ENCODE data around the gene DDX5.

The DDX5 gene

DNA sequence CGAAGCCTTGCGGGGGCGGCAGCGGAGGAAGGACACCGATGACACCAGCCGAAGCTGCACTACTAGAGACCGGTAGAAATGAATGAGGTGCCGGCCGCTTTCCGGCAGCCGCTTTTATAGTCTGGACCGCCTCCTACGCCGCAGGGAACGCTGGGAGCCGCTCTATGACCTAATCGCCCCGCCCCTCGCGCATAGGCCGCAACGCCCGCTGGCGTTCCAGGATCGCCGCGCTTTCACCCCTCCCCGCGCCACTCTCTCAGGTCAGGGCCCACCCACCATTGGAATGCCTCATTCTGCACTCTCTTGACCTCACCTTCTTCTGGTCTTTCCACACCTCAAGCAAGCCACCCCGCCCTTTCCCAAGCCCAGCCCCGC, at the start of gene DDX5:
Gene DDX5, minus strand, starts transcription at position 89 of the 375 bp plus-strand sequence. CDS start 170 bp downstream, outside the sequence.
- no peak for TF ChIP-seq JUND (IDR thresholded peaks at IDR 0.05; ENCODE audit: low read depth)
- DNase-seq (ENCODE audit: low read depth in 1 of 2, low spot score in 1 of 2) = peak; percentile 92 to 100
- in situ Hi-C loops (cut with HindIII; ENCODE audit: low pct_unique_long_range_greater_than_20kb, low sequenced_read_pairs) = no loop called here

DNA sequence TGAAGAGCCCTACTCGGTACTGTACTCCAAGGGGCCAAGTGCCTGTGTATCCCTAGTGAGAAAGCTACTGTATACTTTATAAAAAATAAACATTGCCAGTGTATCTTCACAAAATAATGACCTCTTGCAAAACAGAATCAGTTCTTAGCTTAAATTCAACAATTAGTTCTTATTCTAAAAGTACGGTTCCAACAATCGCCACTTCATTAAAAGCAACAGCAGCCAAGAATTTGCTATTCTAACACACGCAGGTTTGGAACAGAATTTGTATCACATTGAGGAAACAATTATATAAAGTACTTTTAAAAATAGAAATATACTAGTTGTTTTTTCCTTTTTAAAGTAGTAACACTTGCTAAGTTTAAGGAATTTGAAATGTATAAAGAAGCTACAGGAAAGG, 49.2 kb upstream of the DDX5 start:
- in situ Hi-C loops (cut with HindIII; ENCODE audit: low pct_unique_long_range_greater_than_20kb, low sequenced_read_pairs) = no loop called here
- no peak for TF ChIP-seq JUND (IDR thresholded peaks at IDR 0.05; ENCODE audit: low read depth)
- DNase-seq (ENCODE audit: low read depth in 1 of 2, low spot score in 1 of 2) = no peak

DNA sequence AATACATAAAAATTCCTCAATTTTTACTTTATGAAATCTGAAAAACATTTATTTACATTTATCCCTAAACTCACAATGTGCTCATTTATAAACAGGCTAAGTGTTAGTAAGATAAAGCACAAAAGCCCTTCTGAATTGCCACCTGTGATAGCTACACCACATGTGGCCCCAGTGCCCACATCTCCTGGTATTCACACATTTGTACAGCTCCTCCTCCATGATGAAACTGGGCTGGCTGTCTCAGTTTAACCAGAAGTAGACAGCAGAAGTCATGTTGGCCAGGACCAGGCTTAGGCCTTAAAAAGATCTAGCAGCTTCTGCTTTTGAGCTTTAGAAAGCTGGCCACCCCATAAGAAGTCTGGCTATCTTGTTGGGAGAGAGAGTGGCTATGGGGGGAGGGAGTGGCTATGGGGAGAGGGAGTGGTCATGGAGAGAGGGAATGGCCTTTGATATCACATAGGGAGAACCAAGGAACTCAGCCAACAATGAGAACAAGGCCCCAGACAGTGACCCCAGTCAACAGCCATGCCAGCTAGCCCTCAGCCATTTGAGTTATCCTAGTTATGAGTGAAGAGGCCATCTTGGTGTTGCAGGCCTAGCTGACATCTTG, 48.0 kb upstream of the DDX5 start:
- TF ChIP-seq JUND (IDR thresholded peaks at IDR 0.05; ENCODE audit: low read depth) = no peak
- in situ Hi-C loops (cut with HindIII; ENCODE audit: low pct_unique_long_range_greater_than_20kb, low sequenced_read_pairs) = no loop called here
- no peak for DNase-seq (ENCODE audit: low read depth in 1 of 2, low spot score in 1 of 2)

- in situ Hi-C loops (cut with HindIII; ENCODE audit: low pct_unique_long_range_greater_than_20kb, low sequenced_read_pairs) = no loop called here
- DNase-seq (ENCODE audit: low read depth in 1 of 2, low spot score in 1 of 2) = no peak
- TF ChIP-seq JUND (IDR thresholded peaks at IDR 0.05; ENCODE audit: low read depth) = no peak
Observed at GRCh38 chr17:64551461-64551860, 45.4 kb upstream of the DDX5 start.

DNA sequence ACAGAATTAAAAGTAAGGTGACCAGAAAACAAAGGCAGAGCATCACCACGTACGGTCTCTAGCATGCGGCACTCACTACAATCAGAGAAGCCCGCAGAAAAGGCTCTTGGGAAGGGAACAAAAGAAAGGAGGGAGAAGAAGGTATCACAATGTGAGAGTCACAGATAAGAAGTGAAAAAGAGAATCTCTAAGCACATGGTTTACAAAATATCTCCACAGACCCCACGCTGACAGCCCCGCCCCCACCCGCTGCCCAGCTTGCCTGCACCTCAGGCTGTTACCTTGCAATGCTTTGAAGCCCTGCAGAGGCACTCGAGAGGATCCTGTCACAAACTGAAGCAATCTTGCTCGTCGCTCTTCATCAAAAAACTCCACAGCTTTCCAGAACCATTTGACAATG, 41.2 kb upstream of the DDX5 start:
- no peak for DNase-seq (ENCODE audit: low read depth in 1 of 2, low spot score in 1 of 2)
- in situ Hi-C loops (cut with HindIII; ENCODE audit: low pct_unique_long_range_greater_than_20kb, low sequenced_read_pairs) = no loop called here
- TF ChIP-seq JUND (IDR thresholded peaks at IDR 0.05; ENCODE audit: low read depth) = no peak

GRCh38 chr17:64546716-64547115, 40.6 kb upstream of the DDX5 start:
- no peak for TF ChIP-seq JUND (IDR thresholded peaks at IDR 0.05; ENCODE audit: low read depth)
- in situ Hi-C loops (cut with HindIII; ENCODE audit: low pct_unique_long_range_greater_than_20kb, low sequenced_read_pairs) = no loop called here
- no peak for DNase-seq (ENCODE audit: low read depth in 1 of 2, low spot score in 1 of 2)

DNA sequence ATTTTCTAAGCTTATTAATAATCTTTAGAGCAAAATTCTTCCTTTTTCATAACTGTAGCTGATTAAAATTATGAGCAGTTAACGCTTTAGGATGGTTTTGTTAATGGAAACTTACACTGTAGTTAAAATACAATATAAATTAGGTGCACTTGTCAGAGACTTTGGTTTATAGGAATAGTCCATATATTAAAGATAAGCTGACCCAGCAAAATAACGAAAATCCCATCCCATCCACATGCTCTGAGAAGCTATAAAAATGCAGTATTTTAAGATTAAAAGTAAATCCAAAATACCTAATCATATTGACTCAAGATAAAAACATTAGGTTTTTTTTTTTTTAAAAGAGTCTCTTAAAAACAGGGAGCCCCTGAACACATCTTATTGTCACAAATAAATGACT, 38.7 kb upstream of the DDX5 start:
- in situ Hi-C loops (cut with HindIII; ENCODE audit: low pct_unique_long_range_greater_than_20kb, low sequenced_read_pairs) = no loop called here
- TF ChIP-seq JUND (IDR thresholded peaks at IDR 0.05; ENCODE audit: low read depth) = no peak
- DNase-seq (ENCODE audit: low read depth in 1 of 2, low spot score in 1 of 2) = no peak

- no peak for TF ChIP-seq JUND (IDR thresholded peaks at IDR 0.05; ENCODE audit: low read depth)
- DNase-seq (ENCODE audit: low read depth in 1 of 2, low spot score in 1 of 2) = peak; percentile 15 to 50
- in situ Hi-C loops (cut with HindIII; ENCODE audit: low pct_unique_long_range_greater_than_20kb, low sequenced_read_pairs) = no loop called here
Observed at GRCh38 chr17:64540118-64540776, 34.2 kb upstream of the DDX5 start.

DNA sequence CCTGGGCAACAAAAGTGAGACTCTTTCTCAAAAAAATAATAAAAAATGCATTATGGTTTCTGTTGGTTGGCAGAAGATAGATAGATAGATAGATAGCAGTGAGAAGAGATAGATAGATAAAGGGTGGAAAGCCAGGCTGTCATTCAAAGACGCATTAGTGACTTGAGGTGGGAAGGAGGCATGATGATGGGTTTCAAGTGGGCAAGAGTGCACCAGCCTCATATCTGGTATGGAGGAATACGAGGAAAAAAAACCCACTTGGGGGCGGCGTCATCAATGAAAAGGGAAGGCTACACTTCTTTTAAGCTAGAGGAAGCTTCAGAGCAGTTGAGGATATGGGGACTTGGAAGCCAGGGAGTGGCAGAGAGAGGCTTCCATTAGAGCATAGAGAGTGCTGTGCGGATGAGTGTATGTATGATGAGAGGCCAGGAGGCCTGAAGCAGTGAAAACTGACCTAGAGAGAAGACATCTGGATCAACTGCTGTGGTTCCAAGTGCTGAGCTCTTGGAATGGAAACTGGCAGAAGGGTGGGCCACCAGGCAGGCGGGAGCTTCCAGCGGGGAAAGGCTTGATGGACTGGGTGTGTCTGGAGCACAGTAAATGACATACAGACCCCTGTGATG, 32.5 kb upstream of the DDX5 start:
- in situ Hi-C loops (cut with HindIII; ENCODE audit: low pct_unique_long_range_greater_than_20kb, low sequenced_read_pairs) = no loop called here
- no peak for TF ChIP-seq JUND (IDR thresholded peaks at IDR 0.05; ENCODE audit: low read depth)
- DNase-seq (ENCODE audit: low read depth in 1 of 2, low spot score in 1 of 2) = no peak

GRCh38 chr17:64537488-64537887, 31.4 kb upstream of the DDX5 start:
- no peak for TF ChIP-seq JUND (IDR thresholded peaks at IDR 0.05; ENCODE audit: low read depth)
- in situ Hi-C loops (cut with HindIII; ENCODE audit: low pct_unique_long_range_greater_than_20kb, low sequenced_read_pairs) = no loop called here
- no peak for DNase-seq (ENCODE audit: low read depth in 1 of 2, low spot score in 1 of 2)

DNA sequence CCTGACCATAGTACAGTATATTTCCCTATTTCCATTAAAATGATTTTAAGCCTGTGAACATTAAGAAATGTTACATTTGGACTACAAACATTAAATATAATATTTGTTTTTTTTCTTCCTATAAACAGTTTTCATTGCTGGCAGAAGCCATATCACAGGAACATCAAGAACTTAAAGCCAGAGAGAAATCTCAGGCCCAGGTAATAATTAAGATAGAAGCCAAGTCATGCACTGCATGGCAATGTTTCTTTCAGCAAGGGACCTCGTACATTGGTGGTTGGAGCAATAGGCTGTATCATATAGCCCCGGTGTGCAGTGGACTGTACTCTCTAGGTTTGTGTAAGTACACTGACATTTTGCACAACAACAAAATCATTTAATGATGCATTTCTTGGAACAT, 30.8 kb upstream of the DDX5 start:
- no peak for DNase-seq (ENCODE audit: low read depth in 1 of 2, low spot score in 1 of 2)
- in situ Hi-C loops (cut with HindIII; ENCODE audit: low pct_unique_long_range_greater_than_20kb, low sequenced_read_pairs) = no loop called here
- TF ChIP-seq JUND (IDR thresholded peaks at IDR 0.05; ENCODE audit: low read depth) = no peak

DNA sequence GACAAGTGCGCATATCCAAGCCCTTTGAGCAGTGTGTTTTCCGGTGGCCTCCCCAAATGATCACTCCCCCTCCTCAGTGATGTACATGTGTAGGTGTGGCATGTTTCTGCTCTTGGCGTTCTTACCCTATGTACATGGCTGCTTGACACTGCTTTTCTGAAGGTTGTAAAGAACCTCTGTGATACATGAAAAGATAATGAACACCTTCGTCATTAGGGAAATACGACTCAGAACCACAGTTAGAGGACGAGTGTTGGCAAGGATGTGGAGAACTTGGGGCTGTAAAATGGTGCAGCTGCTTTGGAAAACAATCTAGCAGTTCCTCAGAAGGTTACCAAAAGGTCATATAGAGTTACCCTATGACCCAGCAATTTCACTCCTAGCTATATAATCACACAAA, 29.3 kb upstream of the DDX5 start:
- DNase-seq (ENCODE audit: low read depth in 1 of 2, low spot score in 1 of 2) = no peak
- no peak for TF ChIP-seq JUND (IDR thresholded peaks at IDR 0.05; ENCODE audit: low read depth)
- in situ Hi-C loops (cut with HindIII; ENCODE audit: low pct_unique_long_range_greater_than_20kb, low sequenced_read_pairs) = no loop called here

DNA sequence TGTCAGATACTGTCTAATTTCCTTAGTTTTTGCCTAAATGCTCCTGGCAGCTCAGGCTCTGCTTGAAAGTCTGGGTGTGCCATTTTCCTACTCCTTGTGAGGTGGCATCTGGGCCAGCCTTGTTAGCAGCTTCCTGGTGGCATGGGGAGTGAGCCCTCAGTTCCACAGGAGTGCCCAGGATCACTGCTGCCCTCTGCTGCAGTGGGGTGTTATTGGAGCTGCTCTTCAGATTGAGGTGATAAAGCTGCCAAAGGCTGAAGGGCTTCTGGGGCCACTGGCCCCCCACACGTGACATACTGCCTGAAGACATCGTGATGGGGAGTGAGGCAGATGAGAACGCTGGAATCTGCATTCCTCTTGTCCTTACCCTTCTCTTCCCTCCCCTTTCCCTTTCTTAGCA, 28.1 kb upstream of the DDX5 start:
- peak in 1 of 2 experiments; percentile 46 for DNase-seq (ENCODE audit: low read depth in 1 of 2, low spot score in 1 of 2)
- in situ Hi-C loops (cut with HindIII; ENCODE audit: low pct_unique_long_range_greater_than_20kb, low sequenced_read_pairs) = no loop called here
- no peak for TF ChIP-seq JUND (IDR thresholded peaks at IDR 0.05; ENCODE audit: low read depth)

All from T47D (cell line).